Measurements from ENCODE around the gene PGGHG.

GRCh38 chr11:329886-330253 lies 40.9 kb downstream of the PGGHG start:
- TF ChIP-seq POLR2A (IDR thresholded peaks at IDR 0.05; ENCODE audit: low read depth): no peak
- no peak for TF ChIP-seq EP300 (IDR thresholded peaks at IDR 0.05)
- TF ChIP-seq CTCF (IDR thresholded peaks at IDR 0.05): no peak

All from esophagus muscularis mucosa (tissue), 4 donors.